ENCODE data around the gene TRAF2. TPM values are rescaled to one million over a fixed set of nuclear protein-coding genes. Genes with fewer than 3 reads are reported as not detected.

TRAF2 gene
- polyA plus RNA-seq, 2 of the 4 experiments (the other 2 are of a cell fraction): 23.8 to 39.5 TPM

GRCh38 chr9:136846376-136847087 is 39.8 kb upstream of the TRAF2 start:
- ATAC-seq: no peak
- ChIA-PET CTCF (interaction anchor here (0.9 to 2.3 kb wide), 4 partner anchors 8 to 189 kb away, joined by 3 to 7 read pairs (median 5); no protein-coding TSS in a partner anchor), POLR2A (interaction anchor here (1.6 to 1.8 kb wide), 2 partner anchors 40 to 56 kb away, joined by 7 to 11 read pairs; partner anchors contain the start of genes TMEM141 and TRAF2)
- Histone ChIP-seq H3K4me3 (no peak overlapping the region), H3K9me3 (no peaks in the 10 kb centered on the region), H3K4me2 (no peak overlapping the region), H3K4me1 (peaks cover 36% of the 10 kb centered on the region), H3K27ac (peak overlapping the region in 1 of 2 experiments; percentile 97; a peak in 1 of 6 replicates)
- WGBS (ENCODE audit: missing lambda C conversion rate): 98% methylated on average over 90 of the region's 98 CpGs
- no peak for TF ChIP-seq REST (IDR thresholded peaks at IDR 0.05)
- TF ChIP-seq RARB (CRISPR knock-in tag; IDR thresholded peaks at IDR 0.05): no peak
- no peak for TF ChIP-seq RFX5 (IDR thresholded peaks at IDR 0.05)
- TF ChIP-seq PBX3 (IDR thresholded peaks at IDR 0.05): no peak
- TF ChIP-seq RCOR1 (IDR thresholded peaks at IDR 0.05; ENCODE audit: low read depth, low read length): no peak
- no peak for TF ChIP-seq CHD2 (IDR thresholded peaks at IDR 0.05; ENCODE audit: low read length, partially characterized antibody)
- FAIRE-seq: no peak
- DNase-seq (ENCODE audit: low read depth in 1 of 2, low spot score in 1 of 2): no peak

GRCh38 chr9:136847088-136847825 is 39.1 kb upstream of the TRAF2 start:
- ATAC-seq: peak; percentile 0 to 22; a peak in 3 of 6 replicates
- TF ChIP-seq SMC3 (IDR thresholded peaks at IDR 0.05) (no peak), MAFK (IDR thresholded peaks at IDR 0.05; ENCODE audit: partially characterized antibody) (no peak), FOSB (CRISPR knock-in tag; IDR thresholded peaks at IDR 0.05) (no peak)
- peak overlapping the region; percentile 80 for H3K4me2 ChIP-seq
- FAIRE-seq: no peak
- peaks cover 32% of the 10 kb centered on the region for H3K4me1 ChIP-seq
- CTCF ChIA-PET: interaction anchor here (0.6 to 2.3 kb wide), 11 partner anchors 7 to 188 kb away, joined by 3 to 7 read pairs (median 4); no protein-coding TSS in a partner anchor
- H3K4me3 ChIP-seq: peak overlapping the region; percentile 87
- no peaks in the 10 kb centered on the region for H3K9me3 ChIP-seq
- 71% methylated on average over 49 of the region's 75 CpGs for WGBS (ENCODE audit: missing lambda C conversion rate)
- DNase-seq (ENCODE audit: low read depth in 1 of 2, low spot score in 1 of 2): peak; percentile 58 to 85
- POLR2A ChIA-PET: interaction anchor here (0.6 to 1.8 kb wide), 10 partner anchors 9 to 375 kb away, joined by 3 to 11 read pairs (median 4); partner anchors contain the start of genes CLIC3, RNF208, TMEM141 and TRAF2
- H3K27ac ChIP-seq: peak overlapping the region; percentile 96 to 97

- H3K27ac ChIP-seq: peak overlapping the region; percentile 96 to 97
- peak; percentile 68 for FAIRE-seq
- peaks cover 29% of the 10 kb centered on the region for H3K4me1 ChIP-seq
- H3K4me2 ChIP-seq: peak overlapping the region; percentile 80
- peak; percentile 40 to 71 for ATAC-seq
- CTCF ChIA-PET: interaction anchor here (0.8 to 2.3 kb wide), 11 partner anchors 8 to 187 kb away, joined by 3 to 7 read pairs (median 4); no protein-coding TSS in a partner anchor
- H3K9me3 ChIP-seq: no peaks in the 10 kb centered on the region
- H3K4me3 ChIP-seq: peak overlapping the region; percentile 87
- DNase-seq (ENCODE audit: low read depth in 1 of 2, low spot score in 1 of 2): peak; percentile 79 to 91
- under 1% methylated on average over 40 of the region's 48 CpGs for WGBS (ENCODE audit: missing lambda C conversion rate)
- POLR2A ChIA-PET: interaction anchor here (0.6 to 1.8 kb wide), 13 partner anchors 8 to 374 kb away, joined by 3 to 11 read pairs (median 4); partner anchors contain the start of genes CLIC3, RNF208, TMEM141 and TRAF2
- TF ChIP-seq CTCF (IDR thresholded peaks at IDR 0.05) (no peak), MYC (IDR thresholded peaks at IDR 0.05; ENCODE audit: borderline replicate concordance, low read length) (no peak; the same call in 1 of the 2 replicates), BCL3 (IDR thresholded peaks at IDR 0.05) (peak; percentile 11; the same call in 1 of the 3 replicates), RAD21 (conservative IDR thresholded peaks at IDR 0.05 in 1 of 2, IDR thresholded peaks at IDR 0.05 in 1 of 2) (no peak), MAX (IDR thresholded peaks at IDR 0.05) (peak; percentile 89), JUN (IDR thresholded peaks at IDR 0.05) (peak; percentile 55 to 65; a peak in 3 of 5 replicates), PBX3 (IDR thresholded peaks at IDR 0.05) (peak; percentile 59), POLR2A (IDR thresholded peaks at IDR 0.05; ENCODE audit: low read length) (peak; percentile 97), E2F6 (IDR thresholded peaks at IDR 0.05; ENCODE audit: borderline replicate concordance, low read depth) (peak; percentile 81; the same call in 1 of the 2 replicates)
Observed at GRCh38 chr9:136847826-136848392, 38.4 kb upstream of the TRAF2 start.
